GM18519 (cell line): ENCODE measurements around the gene FCSK.
"Not testable (repeated sequence)": the region's sequence is repeated elsewhere in the genome, so short reads cannot be mapped to it uniquely, and the experiment has no call there.

ENCODE experiments used
- ATAC-seq: cut with Tn5 transposase; IDR thresholded peaks from one replicate; pipeline ENCODE4 v1.9.1; 2021; ENCODE audit warnings: mild to moderate bottlenecking, moderate library complexity; ENCODE audit not compliant: unreplicated experiment, low FRiP score

Gene FCSK

DNA sequence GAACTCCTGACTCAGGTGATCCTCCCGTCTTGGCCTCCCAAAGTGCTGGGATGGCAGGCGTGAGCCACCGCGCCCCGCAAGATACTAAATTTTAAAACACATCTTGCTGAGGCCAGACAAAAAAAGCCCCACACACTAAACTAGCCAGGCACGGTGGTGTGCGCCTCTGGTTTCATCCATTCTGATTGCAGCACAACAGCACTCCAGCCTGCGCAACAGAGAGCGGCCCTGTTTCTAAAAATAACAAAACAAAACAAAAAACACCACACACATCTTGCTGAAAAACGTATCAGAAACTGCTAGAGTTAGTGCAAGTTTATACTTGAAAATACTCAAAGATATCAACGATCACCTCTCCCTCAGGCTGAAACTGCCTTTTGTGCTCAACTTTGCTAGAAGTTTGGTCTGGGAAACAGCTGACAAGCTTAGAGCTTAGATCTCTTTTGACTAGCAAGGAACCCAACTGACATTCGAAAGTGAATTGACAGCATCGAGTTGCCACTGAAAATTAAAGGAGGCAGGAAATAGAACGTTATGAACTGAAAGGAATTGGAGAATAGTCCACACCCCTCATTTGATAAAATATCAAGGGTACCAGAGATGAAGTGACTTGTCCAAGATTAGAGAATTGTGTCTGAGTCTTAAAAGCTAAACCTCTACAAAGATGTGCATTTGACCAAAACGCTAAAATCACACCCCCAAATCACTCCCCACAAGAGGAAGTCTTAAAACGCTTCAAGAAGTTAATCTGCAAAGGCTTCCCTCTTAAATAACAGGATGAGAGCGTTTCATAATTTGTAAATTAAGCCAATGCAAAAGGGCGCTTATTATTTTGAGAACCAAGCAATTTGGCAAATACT is 68.1 kb downstream of the FCSK start:
- ATAC-seq = no peak

DNA sequence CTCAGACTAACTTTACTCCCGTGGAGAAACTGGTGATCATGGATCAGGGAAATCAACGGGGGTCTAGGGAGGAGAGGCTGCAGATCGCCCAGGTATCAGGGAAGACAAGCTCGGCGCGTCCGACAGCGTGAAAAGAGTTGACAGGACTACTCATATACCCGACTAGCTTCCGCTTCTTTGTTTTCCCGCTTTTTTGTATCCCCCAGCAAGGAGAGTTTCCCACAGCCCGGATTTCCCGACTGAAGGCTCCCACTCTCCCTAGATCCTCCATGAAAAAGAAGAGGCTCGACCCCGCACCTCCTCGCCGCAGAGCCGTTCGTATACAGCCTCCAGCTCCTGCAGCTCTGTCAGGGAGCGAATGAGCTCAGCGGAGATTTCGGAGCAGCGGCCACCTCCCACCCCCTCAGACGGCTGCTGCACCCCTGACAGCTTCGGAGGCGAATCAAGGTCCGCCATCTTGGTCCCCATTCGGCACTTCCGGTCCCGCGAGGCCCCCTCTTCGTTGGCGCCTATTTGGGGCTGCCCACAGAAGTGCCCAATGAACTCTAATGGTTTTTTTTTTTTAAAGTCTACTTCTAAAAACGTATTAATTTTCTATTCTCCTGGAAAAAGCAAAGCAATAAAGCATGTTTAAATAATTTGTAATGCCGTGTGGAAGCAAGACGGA is 68.8 kb downstream of the FCSK start, which contains the start of gene COG4:
Gene COG4, minus strand, starts transcription at position 479 of the 667 bp plus-strand sequence. Its CDS starts 11 bp downstream, at position 468.
- no peak for ATAC-seq

- no peak for ATAC-seq
These were observed 69.5 kb downstream of the FCSK start, which contains the start of gene SF3B3 for GRCh38 chr16:70523743-70524398. TSS of gene SF3B3 (plus strand) at chr16:70523816. CDS start at chr16:70526657, 2,841 bp downstream.

DNA sequence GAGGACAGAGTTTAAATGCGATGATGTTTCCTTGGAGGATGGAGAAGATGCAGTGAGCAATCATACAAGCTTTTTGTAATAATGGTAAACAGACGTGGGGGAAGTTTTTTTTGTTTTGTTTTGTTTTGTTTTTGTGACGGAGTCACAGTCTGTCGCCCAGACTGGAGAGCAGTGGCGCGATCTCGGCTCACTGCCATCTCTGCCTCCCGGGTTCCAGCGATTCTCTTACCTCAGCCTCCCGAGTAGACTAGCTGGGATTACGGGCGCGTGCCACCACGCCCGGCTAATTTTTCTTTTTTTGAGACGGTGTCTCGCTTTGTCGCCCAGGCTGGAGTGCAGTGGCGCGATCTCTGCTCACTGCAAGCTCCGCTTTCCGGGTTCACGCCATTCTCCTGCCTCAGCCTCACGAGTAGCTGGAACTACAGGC is 70.0 kb downstream of the FCSK start:
- ATAC-seq = not testable (repeated sequence)

DNA sequence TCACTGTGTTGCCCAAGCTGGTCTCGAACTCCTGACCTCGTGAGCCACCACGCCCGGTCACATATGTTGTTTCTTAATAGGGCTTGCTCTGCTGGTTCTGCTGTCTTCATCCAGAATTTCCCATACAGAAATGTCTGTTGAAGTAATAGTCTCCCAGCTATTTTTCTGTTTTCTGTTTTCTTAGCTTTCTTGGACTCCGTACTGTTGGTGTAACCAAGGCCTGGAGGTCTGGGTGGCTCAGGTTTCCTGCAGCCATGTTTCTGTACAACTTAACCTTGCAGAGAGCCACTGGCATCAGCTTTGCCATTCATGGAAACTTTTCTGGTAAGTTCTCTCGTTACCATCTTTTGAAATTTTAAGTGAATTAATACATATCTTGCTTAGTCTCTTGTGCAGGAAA is 72.0 kb downstream of the FCSK start:
- ATAC-seq = no peak

- ATAC-seq = no peak
These were observed 73.1 kb downstream of the FCSK start for GRCh38 chr16:70527315-70527996.

DNA sequence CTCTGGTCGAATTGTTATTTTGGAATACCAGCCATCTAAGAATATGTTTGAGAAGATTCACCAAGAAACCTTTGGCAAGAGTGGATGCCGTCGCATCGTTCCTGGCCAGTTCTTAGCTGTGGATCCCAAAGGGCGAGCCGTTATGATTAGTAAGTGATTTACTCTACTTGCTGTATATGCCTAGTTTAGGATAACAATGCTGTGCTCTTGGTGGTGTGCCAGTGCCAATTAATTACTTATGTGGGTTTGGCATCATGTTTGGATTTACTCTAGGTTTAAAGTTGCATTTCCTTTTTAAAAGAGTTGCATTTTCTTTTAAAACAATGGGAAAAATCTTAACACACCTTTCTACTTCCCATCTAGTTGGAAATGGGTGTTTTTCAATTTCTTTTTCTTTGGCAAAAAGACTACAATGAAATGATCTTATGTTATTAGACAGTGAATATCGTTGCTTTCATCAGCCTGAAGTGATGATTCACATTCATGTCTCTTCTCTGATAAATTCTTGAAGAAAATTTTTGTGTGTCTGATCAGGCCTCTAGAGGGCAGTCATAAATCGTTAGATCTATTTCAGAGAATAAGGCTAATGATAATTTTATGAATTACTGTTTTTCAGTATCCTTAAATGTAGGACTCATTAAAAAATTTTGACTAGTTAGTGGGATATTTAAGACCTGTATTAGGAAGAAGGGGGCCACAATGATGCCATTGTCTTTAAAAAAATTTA is 74.8 kb downstream of the FCSK start:
- ATAC-seq = no peak
